Activated T-cell treated with anti-CD3 and anti-CD28 coated beads for 4 hours (primary cell): ENCODE results near the gene HAPSTR1.
A peak's percentile ranks its signal among the peaks of the same experiment; 100 is the strongest.
"Not testable (repeated sequence)": the region's sequence is repeated elsewhere in the genome, so short reads cannot be mapped to it uniquely, and the experiment has no call there.

Experiments used
- DNase-seq: peaks from one replicate; pipeline ENCODE4 v3.0.0-alpha.2; 2020

HAPSTR1 gene

DNA sequence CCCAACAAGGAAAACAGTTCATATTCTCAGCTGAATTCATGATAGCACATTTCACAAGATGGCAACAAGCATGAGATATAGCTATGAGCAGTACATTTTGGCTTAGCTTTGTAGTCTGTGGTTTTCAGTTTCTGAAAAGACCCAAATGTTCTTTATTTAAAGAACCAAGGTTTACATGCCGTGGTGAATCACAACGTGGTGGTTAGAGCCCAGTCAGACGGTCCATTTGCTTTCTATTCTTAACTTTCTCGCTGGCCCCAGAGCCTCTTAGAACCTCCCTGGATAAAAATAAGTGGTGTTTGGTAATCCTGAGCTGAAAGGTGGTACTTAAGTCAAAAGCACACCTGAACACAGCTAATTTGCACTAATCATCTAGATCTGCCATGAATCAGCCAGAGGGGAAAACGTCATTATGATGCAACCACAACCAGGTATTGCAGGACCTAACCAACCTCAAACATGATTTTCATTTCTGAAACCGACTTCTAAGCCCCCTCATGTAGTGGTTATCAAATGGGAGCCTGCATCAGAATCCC lies 18.6 kb upstream of the HAPSTR1 start:
- no peak for DNase-seq

DNA sequence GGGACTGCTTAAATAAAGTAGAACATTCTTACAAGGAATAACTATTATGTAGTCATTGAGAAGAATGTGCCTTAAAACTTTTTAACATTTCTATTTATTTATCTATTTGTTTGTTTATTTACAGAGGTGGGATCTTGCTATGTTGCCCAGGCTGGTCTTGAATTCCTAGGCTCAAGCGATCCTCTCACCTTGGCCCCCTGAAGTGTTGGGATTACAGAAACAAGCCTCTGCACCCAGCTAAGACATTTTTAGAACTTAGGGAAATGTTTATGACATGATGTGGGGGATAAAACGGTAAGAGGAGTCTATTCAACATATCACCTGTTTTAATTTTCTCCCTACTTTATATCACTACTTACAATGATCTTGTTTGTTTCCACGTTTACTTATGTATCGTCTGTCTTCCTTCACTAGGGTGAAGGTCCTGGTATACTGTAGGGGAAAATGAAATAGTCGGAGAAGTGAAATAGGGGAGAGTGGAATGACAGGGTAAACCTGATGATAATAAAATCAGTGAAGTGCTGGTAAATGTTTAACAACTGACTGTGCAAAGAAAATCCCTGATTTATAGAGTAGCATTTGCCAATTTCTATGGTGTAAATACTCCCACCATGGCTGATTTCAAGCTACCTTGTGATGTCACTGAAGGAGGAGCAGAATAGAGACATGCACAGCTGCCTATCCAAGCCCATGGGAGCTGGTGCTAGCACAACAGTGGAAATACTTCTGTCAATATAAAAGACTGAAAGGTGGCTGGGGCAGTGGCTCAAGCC lies 16.0 kb upstream of the HAPSTR1 start:
- no peak for DNase-seq

DNA sequence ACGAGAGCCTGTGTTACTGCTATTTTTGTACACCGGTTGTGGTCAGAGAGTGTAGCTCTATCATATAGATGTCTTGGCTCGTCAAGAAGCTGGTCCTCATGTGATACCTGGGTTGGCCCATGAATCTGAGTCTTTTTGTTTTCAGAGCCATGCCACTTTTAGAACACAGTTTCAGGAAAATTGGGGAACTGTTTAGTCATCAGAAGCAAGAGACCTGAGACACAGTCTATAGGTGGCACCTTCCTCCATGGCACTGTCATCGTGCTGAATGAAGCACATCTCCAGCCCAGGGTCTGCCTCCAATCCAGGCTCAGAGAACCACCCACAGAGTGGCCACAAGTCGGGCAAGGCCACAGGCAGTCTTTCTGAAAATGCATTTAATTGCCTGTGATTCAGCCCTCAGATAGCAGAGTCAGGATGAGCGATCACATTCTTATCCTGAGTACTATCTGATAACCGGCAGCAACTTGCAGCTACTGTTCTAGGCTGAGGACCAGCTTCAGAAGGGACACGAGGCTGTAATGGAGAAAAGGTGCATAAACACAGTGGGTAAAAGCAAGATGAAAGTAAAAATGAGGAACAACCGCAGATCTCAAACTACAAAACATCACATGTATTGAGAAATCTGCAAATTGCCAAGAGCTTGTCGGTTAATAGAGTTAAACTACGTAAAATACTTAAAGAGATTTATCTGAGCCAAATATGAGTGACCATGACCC lies 14.2 kb upstream of the HAPSTR1 start:
- no peak for DNase-seq

DNA sequence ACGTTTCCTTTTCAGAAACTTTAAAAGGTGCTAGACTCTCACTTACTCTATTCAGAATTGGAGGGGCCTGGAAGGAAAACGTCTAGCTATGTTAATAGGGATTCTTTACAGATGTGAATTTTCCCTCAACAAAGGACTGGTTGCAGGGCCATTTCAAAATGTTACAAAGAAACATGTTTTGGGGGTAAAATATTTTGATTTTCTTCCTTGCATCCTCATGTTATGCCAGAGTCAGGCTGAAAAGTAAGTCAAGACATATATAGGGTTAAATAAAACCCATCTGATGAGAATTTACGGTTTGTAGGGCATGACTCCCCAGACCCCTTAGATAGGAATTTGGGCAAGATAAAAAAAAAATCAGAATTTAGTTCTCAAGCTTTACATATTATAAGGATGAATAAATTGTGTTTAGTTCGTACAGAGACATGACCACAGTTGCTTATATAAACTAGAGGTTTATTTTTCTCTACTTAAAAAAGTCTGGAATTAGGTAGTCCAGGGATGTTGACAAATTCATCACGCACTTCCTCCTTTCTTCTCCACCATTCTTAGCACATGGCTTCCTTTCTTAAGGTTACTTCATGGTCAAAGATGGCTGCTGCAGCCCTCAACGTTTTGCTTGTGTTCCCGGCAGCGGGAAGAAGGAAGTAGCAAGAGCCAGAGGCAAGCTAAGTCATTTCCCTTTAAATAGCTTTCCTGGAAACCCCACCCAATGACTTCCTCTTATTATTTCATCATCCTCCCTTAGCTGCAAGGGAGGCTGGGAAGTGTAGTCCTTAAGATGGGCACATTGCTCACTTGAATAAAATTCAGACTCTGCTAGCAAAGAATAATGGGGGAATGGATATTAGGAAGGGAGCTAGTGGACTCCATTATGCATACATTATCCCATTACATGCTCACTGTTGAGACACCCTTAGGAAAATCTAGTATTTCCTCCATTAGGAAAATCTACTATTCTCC lies 12.7 kb upstream of the HAPSTR1 start:
- DNase-seq = peak; percentile 36

DNA sequence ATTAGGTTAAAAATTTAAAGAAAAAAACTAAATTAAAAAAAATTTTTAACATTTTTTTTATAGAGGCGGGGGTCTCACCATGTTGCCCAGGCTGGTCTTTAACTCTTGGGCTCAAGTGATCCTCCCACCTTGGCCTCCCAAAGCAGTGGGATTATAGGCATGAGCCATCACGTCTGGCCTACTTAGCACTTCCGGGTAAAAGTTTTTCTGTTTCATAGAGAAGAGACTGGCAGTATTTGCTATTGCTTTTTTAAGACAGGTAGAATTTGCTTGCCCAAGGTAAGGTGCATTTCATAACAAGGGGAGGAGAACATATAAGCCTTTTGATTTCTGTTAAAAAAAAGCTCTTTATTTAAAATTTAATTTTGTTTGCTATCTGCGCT lies 12.0 kb upstream of the HAPSTR1 start:
- no peak for DNase-seq

DNA sequence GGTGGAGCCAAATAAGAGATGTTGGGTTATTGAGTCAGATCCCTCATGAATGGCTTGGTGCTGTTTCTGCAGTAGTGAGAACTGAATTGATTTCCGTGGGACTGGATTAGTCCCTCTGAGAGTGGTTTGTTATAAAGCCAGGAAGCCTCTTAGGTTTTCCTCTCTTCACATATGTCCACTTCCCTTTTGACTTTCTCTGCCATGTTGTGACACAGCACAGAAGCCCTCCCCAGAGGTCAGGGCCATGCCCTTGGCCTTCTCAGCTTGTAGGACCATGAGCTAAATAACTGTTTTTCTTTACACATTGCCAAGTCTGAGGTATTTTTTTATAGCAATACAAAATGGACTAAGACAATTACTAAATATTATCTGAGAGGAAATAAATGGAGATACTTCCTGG lies 10.3 kb upstream of the HAPSTR1 start:
- no peak for DNase-seq

DNA sequence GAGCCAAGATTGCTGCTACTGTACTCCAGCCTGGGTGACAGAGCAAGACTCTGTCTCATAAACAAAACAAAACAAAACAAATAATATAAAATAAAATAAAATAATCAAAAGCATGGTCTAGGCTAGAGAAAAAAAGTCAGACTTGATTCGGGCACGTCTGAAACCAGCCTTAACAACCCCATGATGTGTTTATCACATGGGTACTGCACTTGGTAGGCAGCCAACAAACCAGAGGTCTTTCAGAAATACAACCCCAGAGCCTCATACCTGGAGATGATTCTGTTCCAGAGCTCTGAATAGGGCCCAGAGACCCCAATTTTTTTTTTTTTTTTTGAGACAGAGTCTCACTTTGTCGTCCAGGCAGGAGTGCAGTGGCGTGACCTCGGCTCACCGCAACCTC lies 9.6 kb upstream of the HAPSTR1 start:
- no peak for DNase-seq

DNA sequence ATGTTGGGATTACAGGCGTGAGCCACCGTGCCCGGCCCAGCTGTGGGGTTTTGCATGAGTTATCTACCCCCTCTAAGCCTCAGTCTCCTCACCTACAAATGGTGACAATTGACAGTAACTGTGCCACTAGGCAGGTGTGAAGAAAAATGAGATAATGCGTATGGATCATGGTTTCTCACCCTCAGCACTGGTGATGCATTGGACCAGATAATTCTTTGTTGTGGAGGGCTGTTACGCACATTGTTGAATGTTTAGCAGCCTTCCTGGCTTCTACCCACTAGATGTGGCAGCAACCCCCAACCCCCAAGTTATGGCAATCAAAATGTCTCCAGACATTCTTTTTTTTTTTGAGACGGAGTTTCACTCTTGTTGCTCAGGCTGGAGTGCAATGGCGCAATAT lies 9.0 kb upstream of the HAPSTR1 start:
- no peak for DNase-seq

DNA sequence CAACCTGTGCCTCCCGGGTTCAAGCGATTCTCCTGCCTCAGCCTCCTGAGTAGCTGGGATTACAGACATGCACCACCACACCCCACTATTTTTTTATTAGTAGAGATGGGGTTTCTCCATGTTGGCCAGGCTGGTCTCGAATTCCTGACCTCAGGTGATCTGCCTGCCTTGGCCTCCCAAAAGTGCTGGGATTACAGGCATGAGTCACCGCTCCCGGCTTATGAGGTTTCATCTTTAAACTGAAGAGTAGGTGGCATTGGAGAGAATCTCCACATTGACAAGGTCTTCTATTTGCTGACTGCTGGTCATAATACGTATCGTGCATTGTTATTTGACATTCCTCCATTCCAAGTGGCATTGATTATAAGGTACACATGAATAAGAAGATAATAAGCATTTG lies 3.7 kb upstream of the HAPSTR1 start:
- not testable (repeated sequence) for DNase-seq

DNA sequence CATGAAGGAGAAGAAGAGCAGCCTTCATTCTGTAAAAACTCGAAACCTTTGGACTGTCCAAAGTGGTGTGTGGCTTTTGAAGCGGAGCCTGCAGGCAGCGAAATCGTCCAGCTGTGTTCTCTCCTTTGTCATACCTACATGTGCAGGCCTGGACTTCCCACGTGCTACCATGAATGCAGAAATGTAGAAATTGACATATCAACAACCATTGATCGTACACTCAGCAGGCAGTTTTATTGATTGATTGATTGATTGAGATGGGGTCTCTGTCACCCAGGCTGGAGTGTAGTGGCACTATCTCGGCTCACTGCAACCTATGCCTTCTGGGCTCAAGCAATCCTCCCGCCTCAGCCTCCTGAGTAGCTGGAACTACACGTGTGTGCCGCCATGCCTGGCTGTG lies 2.6 kb upstream of the HAPSTR1 start:
- DNase-seq = no peak

DNA sequence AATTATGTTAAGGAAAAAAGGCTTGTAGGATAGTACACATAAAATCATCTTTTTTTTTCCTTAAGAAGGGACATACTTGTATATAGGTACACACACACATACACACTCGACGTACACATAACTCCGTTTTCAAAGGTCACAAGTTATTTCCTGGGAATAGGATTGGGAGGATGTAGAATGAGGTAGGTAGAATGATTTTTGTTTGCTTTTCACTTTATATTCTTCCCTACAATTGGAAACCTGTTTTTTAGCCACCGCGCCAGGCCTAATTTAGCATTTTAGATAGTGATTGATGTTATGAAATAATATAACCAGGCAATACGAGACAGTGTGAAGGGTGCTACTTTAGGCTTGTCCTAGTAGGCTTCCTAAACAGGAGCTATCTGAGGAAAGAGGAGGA lies 1.8 kb upstream of the HAPSTR1 start:
- no peak for DNase-seq

DNA sequence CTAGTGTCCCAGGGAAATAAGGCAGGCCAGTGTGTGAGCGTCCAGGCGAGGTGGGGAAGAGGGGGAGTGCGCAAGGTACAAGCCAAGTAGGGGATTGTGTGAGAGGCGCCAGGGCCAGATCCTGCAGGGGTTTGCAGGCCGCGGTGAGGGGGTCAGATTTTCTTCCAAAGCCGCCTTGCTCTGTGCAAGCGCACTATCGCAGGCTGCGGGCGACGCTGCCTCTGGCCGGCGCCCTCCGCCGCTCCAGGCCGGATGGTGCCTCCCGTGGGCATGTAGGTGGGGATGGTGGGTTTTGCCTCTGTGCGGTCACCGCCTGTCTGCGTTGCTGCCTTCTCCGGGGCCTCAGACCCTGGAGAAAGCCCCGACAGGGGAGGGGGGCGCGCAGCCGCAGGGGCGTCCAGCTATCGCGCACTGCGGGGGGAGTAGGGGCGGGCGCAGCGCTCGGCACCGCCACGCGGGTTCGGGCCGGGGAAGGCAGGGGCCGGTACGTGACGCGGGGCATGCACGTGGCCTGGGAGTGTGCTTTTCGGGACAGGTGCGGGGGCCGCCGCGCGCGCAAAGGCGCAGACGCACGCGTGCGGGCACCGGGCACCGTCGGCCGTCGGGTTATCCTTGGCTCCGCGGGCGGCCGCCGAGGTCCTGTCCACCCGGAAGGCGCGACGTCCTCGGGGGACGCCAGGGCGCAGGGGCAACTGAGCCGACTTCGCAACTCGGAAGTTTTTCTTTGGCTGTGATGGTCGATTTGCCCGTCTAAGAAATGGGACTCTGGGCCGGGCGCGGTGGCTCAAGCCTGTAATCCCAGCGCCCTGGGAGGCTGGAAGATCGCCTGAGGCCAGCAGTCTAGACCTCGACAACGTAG lies 1.1 kb upstream of the HAPSTR1 start:
- DNase-seq = peak; percentile 33

DNA sequence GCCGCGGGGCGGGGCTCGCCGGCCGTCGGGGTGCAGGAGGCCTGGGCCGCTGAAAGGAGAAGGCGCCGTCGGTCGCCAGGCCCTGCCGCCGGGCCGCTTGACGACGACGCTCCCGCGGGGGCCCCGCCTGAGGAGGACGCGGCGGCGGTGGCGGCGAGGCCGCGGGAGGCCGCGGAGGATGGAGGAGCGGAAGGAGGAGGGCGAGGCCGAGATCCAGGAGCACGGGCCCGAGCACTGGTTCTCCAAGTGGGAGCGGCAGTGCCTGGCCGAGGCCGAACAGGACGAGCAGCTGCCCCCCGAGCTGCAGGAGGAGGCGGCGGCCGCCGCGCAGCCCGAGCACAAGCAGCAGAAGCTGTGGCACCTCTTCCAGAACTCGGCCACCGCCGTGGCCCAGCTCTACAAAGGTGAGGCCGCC lies 430 bp downstream of the HAPSTR1 start:
- DNase-seq = no peak

DNA sequence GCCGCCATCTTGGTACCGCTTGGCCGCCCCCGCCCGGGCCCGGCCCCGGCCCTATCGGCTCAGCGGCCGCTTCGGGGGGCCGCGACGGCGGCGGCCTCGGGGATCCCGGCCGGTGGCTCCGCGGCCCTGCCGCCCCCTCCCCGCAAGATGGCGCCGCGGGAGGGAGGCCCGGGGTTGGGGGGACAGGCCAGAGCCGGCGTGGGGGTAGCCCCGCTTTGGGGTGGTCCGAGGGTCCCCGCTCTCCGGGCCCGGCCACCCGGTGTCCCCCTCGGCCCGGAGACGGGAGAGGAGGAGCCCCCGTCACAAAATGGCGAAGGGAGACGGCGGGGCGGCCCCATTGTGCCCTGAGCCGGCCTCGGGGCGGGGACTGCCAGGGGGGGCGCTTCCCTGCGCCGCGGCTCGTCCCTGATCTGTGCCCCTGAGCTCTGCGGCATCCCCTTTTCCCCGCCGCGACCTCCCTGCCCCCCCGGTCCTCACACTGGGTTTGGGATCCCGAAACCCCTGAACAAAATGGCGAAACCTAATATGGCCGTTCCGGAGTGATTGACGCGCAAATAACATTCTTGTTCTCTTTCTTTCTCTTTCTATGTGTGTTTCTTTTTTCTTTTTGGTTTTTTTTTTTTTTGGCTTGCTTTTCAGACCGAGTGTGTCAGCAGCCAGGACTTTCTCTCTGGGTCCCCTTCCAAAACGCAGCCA lies 986 bp downstream of the HAPSTR1 start:
- peak; percentile 28 for DNase-seq

DNA sequence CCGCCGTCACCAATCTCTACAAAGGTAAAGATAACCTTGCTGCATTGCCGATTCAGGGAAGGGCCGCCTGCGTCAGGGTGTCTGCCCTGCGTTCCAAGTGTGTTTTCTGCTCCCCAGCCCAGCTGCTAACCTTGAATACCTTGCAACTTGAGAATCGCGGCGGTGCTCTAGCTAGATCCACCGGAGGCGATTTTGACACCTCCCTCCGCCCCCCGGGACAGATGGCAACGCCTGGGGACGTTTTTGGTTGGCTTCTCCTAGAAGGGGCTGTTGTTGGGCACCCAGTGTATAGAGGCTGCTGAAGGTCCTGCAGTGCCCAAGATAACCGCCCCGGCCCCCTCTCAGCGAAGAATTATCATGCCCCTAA lies 1.5 kb downstream of the HAPSTR1 start:
- no peak for DNase-seq

DNA sequence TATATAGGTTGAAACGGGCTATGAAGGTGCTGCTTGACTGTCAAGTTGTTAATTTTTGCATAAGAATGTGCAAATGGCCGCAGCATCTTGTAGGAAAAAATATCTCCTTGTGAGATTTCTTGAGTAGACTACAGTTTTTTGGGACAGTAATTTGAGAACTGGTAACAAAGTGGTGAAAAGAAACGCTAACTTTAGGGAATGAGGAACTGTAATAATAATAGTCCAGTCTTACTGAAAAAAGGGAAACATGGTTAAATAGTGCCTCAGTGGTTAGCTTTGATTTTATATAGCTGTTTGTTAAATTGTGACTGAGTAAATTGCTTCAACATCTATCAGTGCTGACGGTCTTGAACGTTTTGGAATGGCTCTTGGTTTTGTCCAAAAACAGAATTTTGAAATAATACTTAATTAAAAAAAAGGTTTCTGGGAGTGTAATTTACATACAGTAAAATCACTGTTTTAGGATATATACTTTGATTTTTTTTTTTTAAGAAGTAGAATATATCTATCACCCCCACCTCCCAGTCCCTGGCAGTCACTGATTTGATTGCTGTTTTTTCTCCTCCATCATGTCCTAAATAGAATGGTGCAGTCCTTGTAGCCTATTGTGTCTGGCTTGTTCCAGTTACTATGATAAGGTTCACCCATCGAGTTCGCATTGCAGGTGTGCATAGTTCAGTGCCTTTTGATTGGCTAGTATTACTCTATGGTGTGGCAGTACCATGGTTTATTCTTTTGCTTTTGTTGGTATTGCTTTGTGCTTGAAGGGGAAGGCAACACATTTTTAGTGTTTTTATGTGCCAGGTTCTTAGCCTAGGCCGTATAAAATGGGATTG lies 2.8 kb downstream of the HAPSTR1 start:
- no peak for DNase-seq

DNA sequence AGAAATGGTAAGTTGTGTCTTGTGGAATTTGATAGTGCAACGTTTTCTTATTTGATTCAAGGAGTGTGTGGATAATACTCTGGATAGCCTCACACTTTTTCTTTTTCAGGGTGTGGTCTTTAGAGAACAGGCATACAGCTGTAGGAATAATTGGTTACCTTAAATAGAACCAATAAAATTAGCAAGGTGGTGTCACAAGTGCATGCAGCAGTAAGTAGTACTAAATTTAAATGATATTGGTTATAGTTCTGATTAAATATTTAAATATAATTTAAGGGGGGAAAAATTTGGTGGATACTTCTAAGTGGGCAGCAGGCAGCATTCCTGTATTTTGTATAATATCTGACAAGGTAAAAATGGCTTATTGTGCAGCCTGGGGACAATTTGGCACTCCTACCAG lies 3.7 kb downstream of the HAPSTR1 start:
- no peak for DNase-seq

DNA sequence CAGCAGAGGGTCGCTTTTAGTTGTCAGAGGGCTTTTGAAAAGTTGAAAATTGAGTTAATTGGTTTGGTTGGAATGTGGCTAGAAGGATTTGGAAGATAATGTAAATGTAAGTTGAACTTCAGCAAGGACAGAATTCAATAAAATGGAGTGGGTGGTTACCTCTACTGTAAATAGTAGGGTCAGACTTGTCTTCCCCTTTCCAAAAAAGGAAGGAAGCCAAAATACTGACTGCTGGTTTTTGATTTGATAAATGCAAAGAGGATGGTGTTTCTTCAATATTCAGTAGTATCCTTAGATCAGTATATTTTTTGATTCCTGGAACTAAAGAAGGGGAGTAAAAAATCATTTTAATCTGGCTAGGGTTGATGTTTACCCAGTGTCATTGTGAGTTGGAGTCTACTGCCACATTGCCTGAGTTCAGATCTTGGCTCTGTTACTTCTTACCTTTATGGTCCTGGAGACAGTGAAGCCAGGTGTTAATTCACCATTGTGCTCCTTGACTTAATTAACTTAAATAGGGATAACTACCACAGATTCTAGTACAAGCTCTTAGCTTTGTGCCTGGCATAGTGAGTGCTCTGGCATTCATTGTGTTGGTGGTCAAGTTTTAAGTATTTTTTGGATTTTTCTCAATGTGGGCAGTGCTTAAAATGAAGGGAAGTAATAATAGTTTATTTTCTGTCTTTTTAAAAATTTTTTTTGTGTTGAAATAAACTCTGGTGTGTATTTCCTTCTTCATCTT lies 4.4 kb downstream of the HAPSTR1 start:
- no peak for DNase-seq

DNA sequence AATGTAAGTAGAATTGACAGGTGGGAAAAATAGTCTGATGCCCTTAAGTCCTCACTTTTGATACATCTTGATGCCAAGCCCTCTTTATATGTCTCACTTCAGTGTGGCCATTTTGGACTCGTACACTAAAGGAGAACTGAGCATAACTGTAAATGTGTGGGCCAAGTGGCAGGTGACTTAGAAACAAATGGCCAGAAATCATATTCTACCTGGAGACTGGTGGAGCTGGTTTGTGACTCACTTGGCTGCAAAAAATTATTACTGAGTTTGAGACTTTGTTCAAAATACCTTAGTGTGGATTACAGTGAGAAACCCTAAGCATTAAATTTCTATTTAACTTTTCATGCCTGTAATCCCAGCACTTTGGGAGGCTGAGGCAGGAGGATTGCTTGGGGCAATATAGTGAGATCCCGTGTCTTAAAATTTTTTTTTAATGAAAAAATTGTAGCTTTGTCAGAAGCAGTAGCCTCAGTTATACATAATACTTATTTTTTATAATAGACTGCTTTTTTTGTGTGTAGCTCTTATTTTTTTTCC lies 5.0 kb downstream of the HAPSTR1 start:
- DNase-seq = no peak
